Stimulated activated CD4-positive, alpha-beta T cell treated with anti-CD3 and anti-CD28 coated beads, Interleukin-4, amount 100 ng/mL, for 1 hour (primary cell): Measurements from ENCODE around the gene SOWAHC.
"Not testable (repeated sequence)": the region's sequence is repeated elsewhere in the genome, so short reads cannot be mapped to it uniquely, and the experiment has no call there.

Experiments
- DNase-seq: peaks from one replicate; pipeline ENCODE4 v3.0.0-alpha.2; 2020

SOWAHC gene

DNA sequence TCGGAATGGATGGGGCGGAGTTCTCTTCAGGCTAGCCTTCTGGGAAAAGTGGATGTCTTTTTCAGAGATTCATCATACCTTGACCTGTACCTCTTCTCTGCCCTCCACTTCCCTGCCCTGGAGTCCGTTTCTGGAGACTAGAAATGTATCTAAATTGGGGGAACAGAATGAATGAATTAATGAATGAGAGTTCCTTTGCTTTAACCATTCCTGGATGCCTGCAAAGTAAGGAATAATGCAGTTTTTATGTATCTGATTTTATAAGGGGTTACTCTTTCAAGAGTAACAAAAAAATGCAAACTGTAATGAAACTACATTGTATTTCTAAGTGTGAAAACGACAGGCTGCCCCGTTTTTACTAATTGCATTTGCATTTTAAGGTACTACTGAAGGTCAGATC, 2.0 kb downstream of the SOWAHC start:
- DNase-seq = no peak

DNA sequence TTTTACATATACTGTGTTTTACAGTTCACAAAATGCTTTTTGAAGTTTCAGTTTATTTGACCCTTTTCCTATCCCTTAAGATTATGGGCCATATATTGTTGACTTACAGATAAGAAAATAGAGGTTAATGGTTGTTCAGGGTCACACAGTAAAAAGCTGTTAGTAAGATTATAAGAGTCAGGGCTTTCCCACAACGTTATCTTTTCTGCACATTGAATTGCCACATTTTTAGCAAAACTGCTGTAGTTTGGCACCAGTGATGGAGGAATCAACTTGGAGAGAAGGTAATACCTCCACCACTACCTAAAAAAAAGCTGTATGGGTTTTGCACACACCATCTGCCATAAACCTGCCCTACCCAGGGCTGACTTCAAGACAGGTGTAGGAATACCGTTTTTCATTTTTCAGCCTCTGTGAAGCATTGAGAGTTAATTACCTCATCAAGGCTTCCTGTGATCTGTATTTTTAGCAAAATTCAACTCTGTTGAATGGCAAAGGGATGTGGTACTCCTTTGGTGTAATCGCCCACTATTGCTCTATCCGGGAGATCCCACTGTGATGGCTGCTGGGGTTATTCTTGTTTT, 5.0 kb downstream of the SOWAHC start:
- DNase-seq = no peak

DNA sequence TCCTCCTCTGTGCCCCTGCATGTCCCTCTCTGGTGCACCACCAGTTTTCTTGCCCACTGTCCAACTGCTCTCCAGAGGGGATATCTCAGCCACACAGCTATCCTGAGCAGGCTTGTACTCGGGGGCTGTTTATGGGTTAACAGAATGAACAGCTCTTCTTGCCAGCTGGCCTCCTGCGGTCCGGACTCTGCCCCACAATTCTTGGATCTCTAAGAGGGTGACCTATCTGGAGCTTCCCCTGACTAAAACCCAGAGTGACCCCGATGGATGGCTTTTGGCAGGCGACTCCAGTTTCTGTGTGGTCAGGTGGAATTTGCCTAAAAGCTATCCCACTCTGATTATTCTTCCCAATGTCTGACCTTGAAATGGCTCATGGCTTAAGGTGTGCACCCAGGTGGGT, 9.1 kb downstream of the SOWAHC start:
- DNase-seq = no peak

DNA sequence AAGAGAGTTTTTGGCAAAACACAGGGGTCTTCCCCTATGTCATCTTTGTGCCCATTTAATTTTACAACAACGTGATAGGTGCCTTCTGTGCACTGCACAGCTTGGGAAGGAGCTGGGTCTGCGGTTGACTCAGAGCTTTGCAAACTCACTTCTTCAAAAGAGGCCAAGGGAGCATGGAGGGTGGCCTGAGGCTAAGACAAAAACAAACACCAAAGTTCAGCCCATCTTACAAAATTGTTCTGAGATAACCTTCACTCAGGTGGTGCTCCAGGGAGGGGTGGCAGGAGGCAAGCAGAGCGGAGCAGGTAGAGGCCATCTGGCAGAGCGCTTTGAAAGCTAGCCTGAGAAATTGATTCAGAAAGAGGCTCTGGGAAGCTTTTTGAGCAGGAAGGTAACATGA, 9.8 kb downstream of the SOWAHC start:
- DNase-seq = no peak

DNA sequence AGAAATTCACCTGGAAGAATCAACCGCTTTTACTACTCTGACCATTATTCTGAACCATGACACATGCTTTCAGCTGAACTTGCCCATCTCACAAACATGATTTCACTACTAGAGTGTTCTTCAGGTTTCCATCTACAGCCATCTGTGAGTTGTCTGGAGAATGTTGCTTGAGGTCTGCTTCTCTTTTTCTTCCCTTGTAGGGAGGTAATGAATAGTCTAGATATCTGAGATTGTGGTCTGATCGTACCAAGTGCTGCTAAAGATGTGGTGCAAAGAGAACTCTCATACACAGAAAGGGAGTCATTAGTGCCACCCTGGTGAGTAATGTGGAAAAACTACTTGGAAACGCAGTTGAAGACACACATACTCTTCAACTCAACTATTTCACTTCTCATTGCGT, 10.2 kb downstream of the SOWAHC start:
- DNase-seq = no peak

DNA sequence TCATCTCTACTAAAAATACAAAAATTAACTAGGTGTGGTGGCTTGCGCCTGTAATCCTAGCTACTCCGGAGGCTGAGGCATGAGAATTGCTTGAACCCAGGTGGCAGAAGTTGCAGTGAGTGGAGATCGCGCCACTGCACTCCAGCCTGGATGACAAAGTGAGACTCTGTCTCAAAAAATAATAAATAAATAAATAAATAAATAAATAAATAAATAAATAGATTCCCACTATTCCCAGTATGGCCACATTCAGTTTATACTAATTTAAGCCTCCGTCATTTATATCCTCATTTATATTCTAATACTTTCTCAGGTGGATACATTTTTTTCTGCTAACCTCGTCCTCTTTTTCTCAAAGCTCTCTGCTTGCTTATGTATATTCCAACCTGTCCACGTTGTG, 14.2 kb downstream of the SOWAHC start:
- not testable (repeated sequence) for DNase-seq

DNA sequence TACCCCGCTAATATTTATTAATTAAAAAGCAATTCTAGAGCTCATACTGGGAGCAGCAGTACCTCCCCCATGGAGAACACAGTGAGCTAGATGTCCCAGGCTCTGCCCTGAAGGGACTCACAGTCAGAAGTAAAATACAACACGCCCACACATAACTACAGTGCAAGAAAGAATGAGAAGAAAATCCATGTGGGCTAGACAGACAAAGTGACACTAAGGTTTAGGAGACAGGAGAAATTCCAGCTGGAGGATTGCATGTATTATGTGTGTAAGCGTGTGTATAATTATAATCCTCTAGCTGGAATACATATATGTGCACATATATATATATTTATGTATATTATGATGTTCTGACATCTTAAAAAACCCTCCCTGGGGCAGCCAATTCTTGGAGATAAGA, 15.7 kb downstream of the SOWAHC start:
- no peak for DNase-seq

DNA sequence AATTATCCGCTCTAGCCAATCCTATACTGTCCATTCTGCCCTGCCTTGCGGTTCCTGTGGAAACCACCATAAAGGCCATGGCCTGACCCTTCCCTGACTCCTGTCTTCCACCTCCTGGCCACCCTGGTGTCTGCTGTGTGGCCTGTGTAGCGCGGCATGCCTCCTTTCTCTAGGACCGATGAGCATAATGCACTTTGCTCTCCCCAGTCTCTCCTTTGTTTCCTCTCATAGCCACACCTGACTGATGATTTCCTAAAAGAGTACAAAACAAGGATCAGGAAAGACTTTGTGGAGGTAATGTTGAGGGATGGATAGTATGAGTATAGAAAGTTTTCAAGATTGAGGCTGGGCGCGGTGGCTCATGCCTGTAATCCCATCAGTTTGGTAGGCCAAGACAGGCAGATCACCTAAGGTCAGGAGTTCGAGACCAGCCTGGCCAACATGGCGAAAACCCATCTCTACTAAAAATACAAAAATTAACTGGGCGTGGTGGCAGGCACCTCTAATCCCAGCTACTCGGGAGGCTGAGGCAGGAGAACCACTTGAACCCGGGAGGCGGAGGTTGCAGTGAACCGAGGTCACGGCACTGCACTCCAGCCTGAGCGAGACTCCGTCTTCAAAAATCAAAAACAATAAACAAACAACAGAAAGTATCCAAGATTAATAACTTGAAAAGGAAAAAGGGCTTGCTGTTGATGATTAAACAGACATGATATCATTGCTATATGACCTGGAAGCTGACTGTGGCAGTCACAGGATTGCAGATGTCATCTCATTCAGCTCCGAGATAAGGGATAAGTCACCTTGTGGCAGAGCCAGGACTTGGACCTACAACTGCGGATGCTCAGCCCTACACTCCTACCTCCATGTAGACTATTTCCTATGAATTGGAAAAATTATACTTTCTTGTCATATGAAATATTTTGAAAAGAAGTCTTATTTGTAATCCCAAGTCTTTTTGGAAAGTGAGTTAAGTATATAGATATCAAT, 16.6 kb downstream of the SOWAHC start:
- DNase-seq = no peak

DNA sequence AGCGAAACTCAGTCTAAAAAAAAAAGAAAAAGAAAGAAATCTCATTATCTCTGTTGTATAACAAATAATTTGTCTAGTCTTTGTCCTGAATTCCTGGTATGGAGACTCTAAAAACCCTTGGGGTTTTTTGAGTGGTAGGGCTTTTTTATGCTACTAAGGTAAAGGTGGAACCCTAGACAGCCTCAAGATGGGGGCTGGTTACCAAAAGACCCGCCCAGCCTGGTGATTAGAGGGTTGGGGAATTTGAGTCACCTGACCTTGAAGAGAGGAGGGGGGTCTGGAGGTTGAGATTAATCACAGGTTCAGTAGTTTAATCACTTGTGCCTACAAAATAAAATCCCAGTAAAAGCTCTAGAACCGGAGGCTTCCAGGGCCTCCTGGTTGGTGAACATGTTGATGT, 17.6 kb downstream of the SOWAHC start:
- no peak for DNase-seq

DNA sequence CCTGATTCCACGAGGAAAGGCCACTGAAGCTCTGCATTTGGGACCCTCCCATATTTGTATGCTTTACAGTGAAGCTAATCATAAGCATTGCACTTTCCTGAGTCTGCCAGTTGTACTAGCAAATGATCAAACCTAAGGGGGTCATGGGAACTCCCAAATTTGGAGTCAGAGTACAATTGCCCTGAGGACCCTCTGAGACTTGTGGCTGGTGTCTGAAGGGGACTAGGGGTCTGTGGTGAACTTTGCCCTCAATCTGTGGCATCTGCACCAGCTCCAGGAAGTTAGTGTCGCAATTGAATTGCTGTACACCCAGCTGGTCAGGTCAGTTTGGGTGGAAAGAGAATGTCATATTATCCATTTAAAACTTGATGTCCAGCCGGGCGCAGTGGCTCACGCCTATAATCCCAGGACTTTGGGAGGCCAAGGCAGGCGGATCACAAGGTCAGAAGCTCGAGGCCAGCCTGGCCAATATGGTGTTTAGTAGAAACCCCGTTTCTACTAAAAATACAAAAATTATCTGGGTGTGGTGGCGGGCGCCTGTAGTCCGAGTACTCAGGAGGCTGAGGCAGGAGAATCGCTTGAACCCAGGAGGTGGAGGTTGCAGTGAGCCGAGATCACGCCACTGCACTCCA, 18.1 kb downstream of the SOWAHC start:
- DNase-seq = no peak

DNA sequence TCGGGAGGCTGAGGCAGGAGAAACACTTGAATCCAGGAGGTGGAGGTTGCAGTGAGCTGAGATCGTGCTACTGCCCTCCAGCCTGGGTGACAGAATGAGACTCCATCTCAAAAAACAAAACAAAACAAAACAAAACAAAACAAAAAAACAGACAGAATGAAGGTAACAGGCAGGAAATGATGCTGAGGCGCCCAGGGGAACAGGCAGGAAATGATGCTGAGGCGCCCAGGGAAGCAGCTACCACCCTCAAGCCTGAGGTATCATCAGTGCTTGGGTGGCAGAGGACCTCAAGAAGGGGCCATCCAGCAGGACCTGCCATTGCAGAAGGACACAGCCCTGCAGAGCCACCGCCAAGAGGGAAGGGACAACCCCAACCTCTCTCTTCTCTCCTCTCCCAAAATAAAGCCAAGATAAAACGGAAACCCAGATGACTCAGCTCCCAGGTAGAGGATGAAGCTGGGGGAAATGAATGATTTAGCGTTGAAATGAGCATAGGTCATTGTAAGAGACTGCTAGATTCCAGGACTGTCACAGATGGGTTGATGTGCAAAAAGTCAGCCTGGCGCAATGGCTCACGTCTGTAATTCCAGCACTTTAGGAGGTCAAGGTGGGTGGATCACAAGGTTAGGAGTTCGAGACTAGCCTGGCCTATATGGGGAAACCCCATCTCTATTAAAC, 19.3 kb downstream of the SOWAHC start:
- DNase-seq = no peak

DNA sequence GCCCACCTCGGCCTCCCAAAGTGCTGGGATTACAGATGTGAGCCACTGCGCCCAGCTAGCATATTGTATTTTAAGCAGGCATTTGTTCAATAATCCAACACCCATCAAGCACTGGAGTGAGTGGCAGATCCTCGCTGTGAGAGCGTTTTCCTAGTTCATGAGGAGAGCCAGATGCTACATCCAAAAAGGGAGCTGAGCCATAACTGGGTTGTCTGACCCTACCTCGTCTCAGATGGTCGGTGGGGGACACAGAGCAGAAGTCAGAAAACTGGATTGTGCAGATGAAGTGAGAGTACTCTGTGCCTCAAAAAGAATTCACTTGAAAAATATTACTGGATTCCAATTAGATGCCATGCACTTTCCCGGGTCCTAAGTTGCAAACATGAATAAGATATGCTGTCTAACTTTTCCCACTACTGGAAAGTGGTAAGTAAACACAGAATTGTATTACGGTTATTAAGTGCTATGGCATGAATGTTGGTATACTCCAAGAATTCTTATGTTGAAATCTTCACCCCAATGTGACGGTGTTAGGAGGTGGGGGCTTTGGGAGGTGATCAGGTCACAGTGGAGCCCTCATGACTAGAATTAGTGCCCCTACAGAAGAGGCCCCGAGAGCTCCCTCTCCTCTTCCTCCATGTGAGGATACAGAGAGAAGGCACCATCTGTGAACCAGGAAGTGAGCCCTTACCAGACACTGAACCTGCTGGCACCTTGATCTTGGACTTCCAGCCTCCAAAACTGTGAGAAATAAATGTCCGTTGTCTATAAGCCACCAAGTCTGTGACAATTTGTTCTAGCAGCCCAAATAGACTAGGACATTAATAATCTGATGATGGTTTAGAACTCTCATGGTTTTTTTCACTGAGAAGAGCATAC, 21.5 kb downstream of the SOWAHC start:
- no peak for DNase-seq

DNA sequence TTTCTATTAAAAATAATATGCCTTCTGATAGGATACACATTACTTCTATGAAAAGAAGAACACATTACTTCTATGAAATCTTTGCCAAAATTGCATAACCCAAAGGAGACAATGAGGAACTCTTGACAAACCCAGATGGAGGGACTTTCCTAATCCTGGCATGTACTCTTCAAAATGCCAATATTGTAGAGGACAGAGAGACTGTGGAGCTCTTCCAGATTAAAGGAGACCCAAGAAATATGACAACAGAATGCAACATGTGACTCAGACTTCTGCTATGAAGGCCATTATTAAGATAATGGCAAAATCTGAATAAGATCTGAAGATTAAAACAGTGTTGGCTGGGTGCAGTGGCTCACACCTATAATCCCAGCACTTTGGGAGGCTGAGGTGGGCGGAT, 22.2 kb downstream of the SOWAHC start:
- no peak for DNase-seq

DNA sequence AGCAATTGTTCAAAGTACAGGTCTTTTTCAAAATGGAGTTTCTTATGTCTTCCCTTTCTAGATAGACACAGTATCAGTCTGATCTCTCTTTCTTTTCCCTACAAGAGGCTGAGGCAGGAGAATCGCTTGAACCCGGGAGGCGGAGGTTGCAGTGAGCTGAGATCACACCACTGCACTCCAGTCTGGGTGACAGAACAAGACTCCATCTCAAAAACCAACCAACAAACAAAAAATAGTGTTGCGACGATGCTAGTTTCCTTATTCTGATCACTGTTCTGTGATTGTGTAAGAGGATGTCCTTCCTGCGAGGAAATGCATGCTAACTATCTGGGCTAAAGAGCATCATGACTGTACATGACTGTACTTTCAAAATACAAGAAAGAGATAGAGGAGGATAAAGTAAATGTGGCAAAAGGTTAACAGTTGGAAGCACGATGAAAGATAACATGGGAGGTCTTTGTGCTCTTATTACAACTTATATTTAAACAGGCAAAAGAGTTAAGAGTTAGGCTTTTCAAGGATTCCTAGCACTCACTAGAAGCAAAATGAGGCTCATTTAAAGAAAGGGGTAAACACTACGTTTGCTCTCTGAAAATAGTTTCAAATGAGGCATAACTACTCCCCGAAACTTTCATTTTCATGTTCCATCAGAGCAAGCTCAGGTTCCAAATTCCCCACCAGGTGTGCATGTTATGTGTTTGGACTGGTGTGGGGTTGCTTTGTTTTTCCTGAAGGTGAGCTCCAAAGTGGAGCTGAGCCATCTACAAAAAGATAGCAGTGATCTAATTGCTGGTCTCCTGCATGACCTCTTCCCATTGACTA, 23.8 kb downstream of the SOWAHC start:
- DNase-seq = no peak

DNA sequence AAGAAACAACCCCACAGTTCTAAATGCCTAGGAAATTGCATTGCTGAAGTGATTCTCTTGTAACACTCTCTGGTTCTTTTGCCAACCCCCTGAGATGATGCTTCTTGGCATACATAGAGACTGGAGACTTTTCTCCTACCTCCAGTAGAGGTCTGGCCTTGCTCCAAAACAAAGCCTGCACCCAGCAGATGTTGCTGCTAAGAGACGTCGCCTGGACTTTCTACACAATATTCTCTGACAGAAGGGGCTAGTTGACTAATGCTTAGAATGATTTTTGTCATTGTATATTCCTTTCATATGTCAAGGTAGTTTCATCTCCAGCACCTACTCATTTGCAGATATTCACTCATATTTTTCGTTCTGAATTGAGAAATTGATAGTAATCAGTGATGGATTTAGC, 24.6 kb downstream of the SOWAHC start:
- no peak for DNase-seq

DNA sequence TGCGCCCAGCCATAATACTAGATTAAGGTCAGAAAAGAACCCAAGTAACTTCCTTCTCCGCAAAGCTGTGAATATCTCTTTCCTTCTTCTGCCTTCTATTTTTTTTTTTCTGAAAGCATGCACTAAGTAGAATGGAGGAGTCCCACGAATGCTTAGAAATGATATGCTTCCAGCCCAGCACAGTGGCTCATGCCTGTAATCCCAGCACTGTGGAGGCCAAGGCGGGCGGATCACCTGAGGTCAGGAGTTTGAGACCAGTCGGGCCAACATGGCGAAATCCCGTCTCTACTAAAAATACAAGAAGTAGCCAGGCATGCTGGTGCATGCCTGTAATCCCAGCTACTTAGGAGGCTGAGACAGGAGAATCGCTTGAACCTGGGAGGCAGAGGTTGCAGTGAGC, 25.8 kb downstream of the SOWAHC start:
- not testable (repeated sequence) for DNase-seq

DNA sequence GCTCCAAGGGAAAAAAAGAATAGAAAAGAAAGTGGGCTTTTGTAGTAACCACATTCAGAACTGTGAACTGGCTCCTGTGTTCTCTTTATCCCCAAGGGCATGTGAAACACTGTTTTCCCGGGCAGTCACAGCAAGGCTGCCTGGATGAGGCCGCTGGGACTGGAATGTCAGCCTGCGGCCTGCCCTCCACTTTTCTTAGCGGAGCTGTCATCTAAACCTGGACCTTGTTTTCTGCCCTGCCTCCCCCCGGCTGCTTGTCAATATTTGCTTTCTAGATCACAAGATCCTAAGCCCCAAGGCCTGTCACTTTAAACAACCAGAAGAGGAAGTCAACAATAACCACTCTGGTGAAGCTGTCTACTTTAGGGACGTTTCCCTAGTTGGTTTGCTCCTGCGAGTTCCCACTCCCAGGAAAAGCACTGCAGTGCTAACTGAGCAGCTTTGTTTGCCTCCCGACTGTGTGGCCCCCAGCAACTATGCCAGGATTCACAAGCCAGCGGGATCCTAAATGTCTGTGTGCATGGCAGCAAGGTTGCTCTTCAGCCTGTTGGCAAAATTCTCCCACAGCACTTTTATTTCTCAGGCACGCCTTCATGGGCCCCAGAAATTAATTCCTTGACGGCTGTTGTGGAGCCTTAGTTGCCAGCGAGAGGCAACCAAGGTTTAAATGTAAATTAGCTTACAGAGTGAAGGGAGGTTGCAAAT, 30.6 kb downstream of the SOWAHC start:
- DNase-seq = no peak

DNA sequence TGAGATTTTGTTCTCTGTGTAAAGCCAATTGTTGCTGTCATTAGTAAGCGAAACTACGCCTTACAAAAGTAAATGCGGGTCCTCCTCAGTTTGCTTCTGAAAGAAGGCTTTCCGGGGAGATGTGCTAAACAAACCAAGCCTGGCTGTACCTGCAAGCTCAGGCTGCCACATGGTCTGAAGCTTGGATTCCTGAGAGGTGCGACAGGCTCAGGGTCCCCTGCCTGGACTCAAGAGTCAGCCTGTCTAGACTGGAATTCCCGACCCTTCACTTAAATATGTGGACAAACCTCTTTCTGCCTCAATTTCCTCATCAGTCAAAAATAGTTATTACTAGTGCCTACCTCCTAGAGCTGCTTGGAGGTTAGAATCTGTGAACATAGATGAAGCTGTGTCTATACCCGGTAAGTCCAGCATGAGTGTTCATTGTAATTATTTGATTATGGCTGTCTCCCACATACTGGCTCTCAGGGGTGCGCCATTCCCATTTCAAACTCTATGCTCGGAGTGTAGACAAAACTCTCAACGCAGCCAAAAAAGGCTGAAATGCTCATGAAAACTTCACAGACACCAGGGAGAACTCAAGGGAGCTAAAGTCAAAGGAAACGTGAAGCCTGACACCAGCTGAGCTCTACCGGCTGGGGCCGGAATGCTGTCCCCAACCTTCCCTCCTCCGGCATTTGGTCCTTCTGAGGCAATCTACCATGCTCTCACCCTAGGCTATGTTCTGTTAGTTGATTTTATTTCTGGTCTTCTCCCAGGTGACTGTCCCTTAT, 31.4 kb downstream of the SOWAHC start:
- no peak for DNase-seq

DNA sequence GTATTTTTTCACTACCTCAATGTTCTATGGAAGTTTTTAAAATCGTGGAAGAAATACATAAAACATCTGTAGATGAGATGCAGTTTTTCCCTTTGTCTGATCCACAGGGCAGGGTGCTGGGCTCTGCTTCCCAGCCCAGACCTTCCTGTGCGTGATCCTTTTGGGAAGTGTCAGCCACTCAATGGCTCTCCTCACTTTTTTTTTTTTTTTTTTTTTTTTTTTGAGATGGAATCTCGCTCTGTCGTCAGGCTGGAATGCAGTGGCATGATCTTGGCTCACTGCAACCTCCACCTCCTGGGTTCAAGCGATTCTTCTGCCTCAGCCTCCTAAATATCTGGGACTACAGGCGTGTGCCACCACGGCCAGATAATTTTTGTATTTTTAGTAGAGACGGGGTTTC, 32.8 kb downstream of the SOWAHC start:
- no peak for DNase-seq

DNA sequence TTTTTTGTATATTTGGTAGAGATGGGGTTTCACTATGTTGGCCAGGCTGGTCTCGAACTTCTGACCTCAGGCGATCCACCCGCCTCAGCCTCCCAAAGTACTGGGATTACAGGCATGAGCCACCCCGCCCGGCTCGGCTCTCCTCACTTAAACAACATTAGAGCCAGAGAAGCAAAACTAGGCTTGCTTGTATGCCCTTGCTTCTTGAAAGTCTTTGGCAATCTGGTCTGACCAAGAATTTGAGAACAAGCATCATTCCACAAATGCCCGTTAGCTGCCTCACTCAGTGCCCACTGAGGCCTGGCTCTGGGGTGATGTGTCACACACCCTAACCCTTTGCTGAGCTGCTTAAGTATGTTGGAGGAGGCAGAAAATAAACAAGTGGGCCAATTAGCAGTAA, 33.5 kb downstream of the SOWAHC start:
- no peak for DNase-seq
